GM21528 (cell line): ENCODE results near the gene ACBD7.

Experiments used
- ATAC-seq: cut with Tn5 transposase; IDR thresholded peaks from one replicate; pipeline ENCODE4 v1.9.1; 2021; ENCODE audit warnings: mild to moderate bottlenecking, moderate library complexity; ENCODE audit not compliant: unreplicated experiment, low FRiP score

The ACBD7 gene

GRCh38 chr10:15088428-15089261, at the start of gene ACBD7:
ACBD7 (minus strand) TSS chr10:15088776; CDS start chr10:15088728, 48 bp downstream.
- peak; percentile 98 for ATAC-seq

DNA sequence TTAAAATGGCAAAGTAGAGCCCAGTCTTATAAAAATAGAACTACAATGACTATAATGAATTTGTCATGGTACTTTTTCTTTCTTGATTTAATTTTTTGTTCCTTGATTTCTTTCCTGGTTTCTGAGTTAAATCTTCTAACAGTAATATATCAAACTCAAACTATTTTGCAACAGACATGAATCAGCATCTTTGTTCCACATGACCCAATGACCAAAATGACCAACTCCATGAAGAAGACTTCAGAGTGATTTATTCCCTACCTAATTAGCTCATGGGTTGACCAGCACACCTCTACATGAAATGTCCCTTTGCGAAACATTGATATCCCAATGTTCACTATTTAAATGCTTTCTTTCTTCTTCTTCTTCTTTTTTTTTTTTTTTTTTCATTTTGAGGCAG, 49.1 kb upstream of the ACBD7 start:
- no peak for ATAC-seq

DNA sequence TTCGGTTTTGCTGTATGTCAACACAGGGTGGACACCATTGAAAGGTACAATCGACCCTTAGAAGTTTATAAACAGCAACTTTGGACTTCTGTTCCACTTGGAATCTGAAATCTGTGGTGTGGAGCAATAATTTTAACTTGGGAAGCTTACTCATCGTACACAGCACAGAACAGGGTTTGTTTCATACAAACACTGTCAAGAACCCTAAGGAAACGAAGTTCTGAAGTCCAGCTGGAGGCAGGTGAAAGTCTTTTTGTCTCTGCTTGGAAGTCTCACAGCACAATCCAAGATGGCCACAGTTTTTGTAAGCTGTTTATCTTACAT, 48.4 kb upstream of the ACBD7 start:
- ATAC-seq, result no peak

GRCh38 chr10:15136129-15137035, 47.8 kb upstream of the ACBD7 start:
- no peak for ATAC-seq

DNA sequence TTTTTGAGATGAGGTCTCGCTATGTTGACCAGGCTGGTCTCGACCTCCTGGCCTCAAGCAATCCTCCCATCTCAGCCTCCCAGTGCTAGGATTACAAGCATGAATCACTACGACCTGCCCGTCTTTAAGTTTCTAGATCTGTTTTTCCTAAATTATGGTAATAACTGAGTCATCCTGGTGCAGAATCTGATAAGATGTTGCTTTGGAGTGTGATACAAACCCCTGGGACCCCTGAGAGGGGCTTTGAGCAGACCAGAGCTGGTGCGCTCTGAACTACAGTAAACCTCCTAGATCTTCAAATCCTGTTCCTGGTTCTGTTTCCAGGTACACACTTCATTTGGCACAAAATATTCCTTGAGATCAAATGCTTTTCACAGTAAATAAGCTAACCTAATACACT, 42.8 kb upstream of the ACBD7 start:
- no peak for ATAC-seq

DNA sequence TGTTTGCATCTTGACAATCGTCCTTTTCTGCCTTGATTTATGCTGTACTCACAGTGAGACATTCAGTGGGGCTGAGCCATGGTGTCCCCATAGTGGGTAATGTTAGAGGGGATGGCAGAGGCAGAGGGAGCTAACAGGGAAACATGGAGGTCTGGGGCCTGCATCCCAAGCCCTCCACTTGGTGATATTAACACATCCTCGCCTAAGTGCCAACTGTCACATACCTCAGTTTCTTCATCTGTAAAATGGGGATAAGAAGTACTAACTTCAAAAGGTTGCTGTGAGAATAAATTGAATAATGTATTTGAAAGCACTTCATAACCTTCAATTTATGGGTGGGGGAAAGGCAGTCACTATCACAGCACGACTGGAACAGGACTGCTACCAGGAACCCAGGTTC, 36.3 kb upstream of the ACBD7 start:
- ATAC-seq, result no peak

DNA sequence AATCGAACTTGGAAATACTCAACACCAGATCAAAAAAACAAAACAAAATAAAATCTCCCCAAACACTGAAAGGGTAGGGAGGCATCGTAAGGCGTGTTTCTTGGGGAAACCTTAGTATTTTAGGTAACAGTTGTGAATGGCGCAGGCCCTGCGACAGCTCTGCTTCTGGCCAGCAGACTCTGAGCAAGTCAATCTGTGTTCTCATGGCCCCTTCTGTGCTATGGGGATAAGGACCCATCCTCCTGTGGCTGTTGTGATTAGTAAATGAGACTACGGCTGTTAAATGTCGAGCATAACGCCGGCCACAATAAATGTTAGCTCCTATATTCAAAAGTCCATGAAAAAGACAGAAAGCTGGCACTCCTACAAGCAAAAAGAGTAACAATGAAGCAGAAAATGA, 35.6 kb upstream of the ACBD7 start:
- no peak for ATAC-seq

DNA sequence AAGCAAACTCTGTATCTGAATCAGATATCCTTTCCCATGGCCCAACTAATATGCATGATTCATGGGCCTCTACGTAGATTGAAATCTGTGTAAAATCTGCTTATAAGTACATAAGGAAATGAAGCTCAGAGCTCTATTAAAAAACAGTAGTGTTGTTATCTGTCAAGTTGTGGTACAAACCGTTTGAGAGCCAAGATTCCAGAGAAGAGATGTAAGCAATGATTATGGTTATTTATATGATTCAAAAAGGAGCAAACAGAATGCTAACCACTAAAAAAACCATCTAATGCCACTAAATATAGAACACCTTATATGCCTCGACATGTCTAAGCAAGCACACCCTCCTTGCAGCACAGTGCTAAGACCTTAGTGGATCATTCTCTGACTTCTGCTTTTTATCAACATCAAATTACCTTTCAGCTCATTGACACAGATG, 35.2 kb upstream of the ACBD7 start:
- no peak for ATAC-seq

- ATAC-seq, result peak; percentile 91
Measured at GRCh38 chr10:15122477-15123030, 34.0 kb upstream of the ACBD7 start.

- no peak for ATAC-seq
Measured at GRCh38 chr10:15121707-15122106, 33.1 kb upstream of the ACBD7 start.

GRCh38 chr10:15120523-15120922, 31.9 kb upstream of the ACBD7 start:
- no peak for ATAC-seq

DNA sequence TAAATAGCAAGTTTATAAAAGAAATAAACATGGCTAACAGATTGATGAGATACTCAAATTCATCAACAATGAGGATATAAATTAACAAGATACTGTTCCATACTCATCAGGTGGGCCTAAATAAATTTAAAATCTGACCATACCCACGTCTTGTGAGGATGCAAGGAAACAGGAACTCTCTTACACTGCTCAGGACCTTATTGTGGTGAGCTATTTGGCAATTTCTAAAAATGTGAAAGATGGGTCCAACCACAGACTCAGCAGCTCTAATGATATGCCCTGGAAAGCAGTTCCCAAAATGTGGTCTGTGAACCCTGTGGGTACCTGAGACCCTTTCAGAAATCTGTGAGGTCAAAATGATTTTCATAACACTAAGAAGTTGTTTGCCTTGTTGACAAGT, 30.0 kb upstream of the ACBD7 start:
- ATAC-seq, result no peak

DNA sequence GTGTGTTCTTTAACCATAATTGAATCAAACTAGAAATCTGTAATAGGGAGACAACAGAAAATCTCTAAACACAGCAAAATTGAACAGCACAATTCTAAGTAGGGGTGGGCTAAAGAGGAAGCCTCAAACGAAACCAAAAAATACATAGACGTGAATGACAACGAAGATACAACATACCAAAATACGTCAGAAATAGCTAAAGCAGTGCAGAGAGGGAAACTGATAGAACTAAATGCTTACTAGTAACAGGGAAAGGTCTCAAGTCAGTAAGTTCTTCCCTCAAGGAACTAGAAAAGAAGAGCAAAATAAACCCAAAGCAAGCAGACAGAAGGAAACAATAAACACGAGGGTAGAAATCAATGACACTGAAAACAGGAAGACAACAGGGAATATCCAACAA, 27.6 kb upstream of the ACBD7 start:
- no peak for ATAC-seq

- no peak for ATAC-seq
Measured at GRCh38 chr10:15113766-15114165, 25.2 kb upstream of the ACBD7 start.

GRCh38 chr10:15112657-15113056, 24.1 kb upstream of the ACBD7 start:
- ATAC-seq, result no peak

- ATAC-seq, result no peak
Measured at GRCh38 chr10:15106352-15107013, 17.9 kb upstream of the ACBD7 start.

- ATAC-seq, result no peak
Measured at GRCh38 chr10:15103513-15103912, 14.9 kb upstream of the ACBD7 start.

DNA sequence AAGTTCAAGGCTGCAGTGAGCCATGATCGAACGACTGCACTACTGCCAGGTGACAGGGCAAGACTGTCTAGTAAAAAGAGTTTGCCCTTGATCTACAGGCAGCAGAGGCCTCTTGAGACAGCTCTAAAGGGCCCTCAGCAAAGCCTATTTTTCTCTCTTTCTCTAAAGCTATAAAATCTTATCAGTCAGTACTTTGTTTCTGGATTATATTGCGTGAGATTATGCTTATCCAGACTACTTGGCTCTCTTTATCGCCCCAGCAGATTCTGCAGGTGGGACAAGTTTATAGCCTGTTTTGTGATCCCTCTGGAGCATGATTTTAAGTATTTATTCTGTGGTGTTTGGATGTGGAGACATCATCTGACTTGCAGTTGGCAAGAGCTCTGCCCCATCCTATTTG, 11.3 kb upstream of the ACBD7 start:
- no peak for ATAC-seq

DNA sequence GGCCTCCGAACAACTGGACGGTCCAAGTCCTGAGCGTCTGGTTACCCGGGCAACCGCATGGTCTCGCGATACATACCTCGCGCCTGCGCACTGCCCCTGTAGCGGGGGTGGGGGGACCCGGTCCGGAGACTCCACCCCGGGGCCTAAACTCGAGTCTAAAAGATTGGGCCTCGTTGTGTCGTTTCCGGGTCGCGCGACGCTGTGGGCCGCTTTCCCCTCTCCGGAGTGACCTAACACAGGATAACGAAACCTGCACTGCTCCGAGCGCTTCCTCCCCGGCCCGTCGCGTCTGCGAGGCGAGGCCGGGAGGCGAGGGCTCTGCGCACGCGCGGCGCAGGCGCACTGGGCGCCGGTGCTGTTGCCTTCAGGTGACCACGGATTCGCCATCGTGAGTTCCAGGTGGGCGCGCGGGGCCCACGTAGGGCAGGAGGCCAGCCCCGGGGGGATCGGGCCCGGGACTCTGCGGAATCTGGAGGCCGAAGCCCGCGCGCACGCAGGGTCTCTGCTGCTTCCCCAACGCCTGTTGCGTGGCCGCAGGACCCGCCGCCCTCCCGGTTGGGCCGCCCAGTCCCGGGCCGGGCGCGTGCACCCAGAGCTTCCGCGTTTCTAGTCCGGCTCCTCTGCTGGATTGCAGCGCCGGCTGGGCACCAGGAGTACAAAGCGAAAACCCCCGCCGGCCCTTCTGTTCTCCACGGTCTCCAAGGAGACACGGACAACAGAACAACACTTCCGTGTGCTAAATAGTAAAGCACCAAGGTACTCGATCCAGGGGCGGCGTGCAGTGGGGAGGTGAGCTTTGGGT, 8.6 kb upstream of the ACBD7 start, which contains the start of gene RPP38:
Gene RPP38 (plus strand): TSS at position 345 of the 802 bp plus-strand sequence. CDS start 5,960 bp downstream, outside the sequence.
- peak; percentile 90 for ATAC-seq

DNA sequence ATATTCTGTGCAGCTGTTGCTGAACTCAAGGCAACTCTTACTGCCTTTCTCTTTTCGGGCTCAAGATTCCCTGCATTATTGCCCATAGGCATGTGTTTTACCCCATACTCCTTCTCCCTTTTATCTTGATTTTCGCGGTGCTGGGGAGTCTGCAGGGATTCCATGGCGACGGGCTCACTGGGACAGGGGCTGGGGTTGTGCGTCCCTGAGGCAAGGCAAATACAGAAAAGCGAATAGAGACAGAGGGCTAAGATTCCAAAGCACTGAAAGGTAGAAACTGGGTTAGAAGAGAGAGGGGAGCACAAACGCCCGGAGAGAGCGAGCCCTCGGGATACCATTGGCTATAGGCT, 8.1 kb upstream of the ACBD7 start:
- peak; percentile 33 for ATAC-seq
